HL-60 (cell line): ENCODE data around the gene BUD23.
"Not testable (repeated sequence)": the region's sequence is repeated elsewhere in the genome, so short reads cannot be mapped to it uniquely, and the experiment has no call there.

Experiments
- DNase-seq, 2 experiments: peaks; one replicate each; pipeline ENCODE4 v3.0.0-alpha.2; 2010 to 2020; ENCODE audit warnings: low read depth in 1 of 2, low spot score in 1 of 2
- H3K27ac ChIP-seq: fragments of 250-450 bp; sonication (Bioruptor Pico); replicated peaks from 2 replicates; pipeline ENCODE4 v1.5.1; 2020; ENCODE audit warnings: mild to moderate bottlenecking, moderate library complexity
- H3K27me3 ChIP-seq: fragments of 250-450 bp; sonication (Bioruptor Pico); 2 replicates; pipeline ENCODE4 v1.5.1; 2021; ENCODE audit warnings: mild to moderate bottlenecking, moderate library complexity; ENCODE audit not compliant: insufficient read depth, poor library complexity, severe bottlenecking
- H3K4me3 ChIP-seq: replicated peaks from 2 replicates; pipeline ENCODE4 v1.5.1; 2011; ENCODE audit warnings: mild to moderate bottlenecking, control low read depth, low read length; ENCODE audit not compliant: insufficient read depth
- CTCF ChIP-seq: IDR thresholded peaks from one replicate; pipeline ENCODE4 v1.5.1; 2011; ENCODE audit warnings: low read length, control low read depth, inconsistent platforms; ENCODE audit not compliant: insufficient read depth
- GABPA ChIP-seq: IDR thresholded peaks from 2 replicates; pipeline ENCODE4 v1.6.1; 2012; ENCODE audit warnings: low read depth
- POLR2AphosphoS5 ChIP-seq: IDR thresholded peaks from 2 replicates; pipeline ENCODE4 v1.6.1; 2012; ENCODE audit warnings: low read depth
- REST ChIP-seq: IDR thresholded peaks from 2 replicates; pipeline ENCODE4 v1.6.1; 2012; ENCODE audit warnings: low read depth; ENCODE audit not compliant: insufficient replicate concordance
- SPI1 ChIP-seq: IDR thresholded peaks from 2 replicates; pipeline ENCODE4 v1.6.1; 2012; ENCODE audit warnings: low read depth, mild to moderate bottlenecking, borderline replicate concordance

BUD23 gene

GRCh38 chr7:73718438-73718881 lies 35.1 kb downstream of the BUD23 start:
- Histone ChIP-seq H3K4me3 (peak overlapping the region; percentile 64), H3K27me3 (no peaks in the 10 kb centered on the region), H3K27ac (no peak overlapping the region)
- TF ChIP-seq GABPA (no peak), SPI1 (no peak), REST (no peak), CTCF (no peak), POLR2AphosphoS5 (no peak)
- DNase-seq: no peak

GRCh38 chr7:73718905-73719805 lies 35.8 kb downstream of the BUD23 start, which contains the start of gene STX1A:
STX1A (minus strand) TSS chr7:73719669; CDS start chr7:73719631, 38 bp downstream.
- Histone ChIP-seq H3K4me3 (peak within 1 kb of the TSS; percentile 64), H3K27me3 (no peaks in the 10 kb centered on the region), H3K27ac (no peak within 1 kb of the TSS)
- TF ChIP-seq GABPA: no peak
- TF ChIP-seq POLR2AphosphoS5: no peak
- no peak for TF ChIP-seq CTCF
- no peak for TF ChIP-seq REST
- TF ChIP-seq SPI1: no peak
- DNase-seq: peak in 1 of 2 experiments; percentile 42

- no peak for TF ChIP-seq GABPA
- TF ChIP-seq SPI1: no peak
- DNase-seq: peak in 1 of 2 experiments; percentile 31
- Histone ChIP-seq H3K4me3 (peak overlapping the region; percentile 41), H3K27ac (no peak overlapping the region), H3K27me3 (no peaks in the 10 kb centered on the region)
Observed at GRCh38 chr7:73719806-73720169, 36.4 kb downstream of the BUD23 start.

GRCh38 chr7:73720443-73720842 lies 37.0 kb downstream of the BUD23 start:
- not testable (repeated sequence) for H3K4me3 ChIP-seq

GRCh38 chr7:73721377-73721817 lies 38.0 kb downstream of the BUD23 start:
- TF ChIP-seq REST (no peak), GABPA (no peak), CTCF (no peak), POLR2AphosphoS5 (no peak), SPI1 (no peak)
- Histone ChIP-seq H3K27me3 (no peaks in the 10 kb centered on the region), H3K4me3 (no peak overlapping the region), H3K27ac (no peak overlapping the region)
- DNase-seq: no peak

More at GRCh38 chr7:73720443-73720842, 37.0 kb downstream of the BUD23 start:
- H3K27me3 ChIP-seq, DNase-seq, H3K27ac ChIP-seq: not testable (repeated sequence)
